HG02852 (cell line): Measurements from ENCODE around the gene LLGL2.
"Not testable (repeated sequence)": the region's sequence is repeated elsewhere in the genome, so short reads cannot be mapped to it uniquely, and the experiment has no call there.

ENCODE experiments used
- ATAC-seq: cut with Tn5 transposase; IDR thresholded peaks from one replicate; pipeline ENCODE4 v1.9.1; 2021; ENCODE audit warnings: mild to moderate bottlenecking, moderate library complexity; ENCODE audit not compliant: unreplicated experiment

Gene LLGL2, protein sequence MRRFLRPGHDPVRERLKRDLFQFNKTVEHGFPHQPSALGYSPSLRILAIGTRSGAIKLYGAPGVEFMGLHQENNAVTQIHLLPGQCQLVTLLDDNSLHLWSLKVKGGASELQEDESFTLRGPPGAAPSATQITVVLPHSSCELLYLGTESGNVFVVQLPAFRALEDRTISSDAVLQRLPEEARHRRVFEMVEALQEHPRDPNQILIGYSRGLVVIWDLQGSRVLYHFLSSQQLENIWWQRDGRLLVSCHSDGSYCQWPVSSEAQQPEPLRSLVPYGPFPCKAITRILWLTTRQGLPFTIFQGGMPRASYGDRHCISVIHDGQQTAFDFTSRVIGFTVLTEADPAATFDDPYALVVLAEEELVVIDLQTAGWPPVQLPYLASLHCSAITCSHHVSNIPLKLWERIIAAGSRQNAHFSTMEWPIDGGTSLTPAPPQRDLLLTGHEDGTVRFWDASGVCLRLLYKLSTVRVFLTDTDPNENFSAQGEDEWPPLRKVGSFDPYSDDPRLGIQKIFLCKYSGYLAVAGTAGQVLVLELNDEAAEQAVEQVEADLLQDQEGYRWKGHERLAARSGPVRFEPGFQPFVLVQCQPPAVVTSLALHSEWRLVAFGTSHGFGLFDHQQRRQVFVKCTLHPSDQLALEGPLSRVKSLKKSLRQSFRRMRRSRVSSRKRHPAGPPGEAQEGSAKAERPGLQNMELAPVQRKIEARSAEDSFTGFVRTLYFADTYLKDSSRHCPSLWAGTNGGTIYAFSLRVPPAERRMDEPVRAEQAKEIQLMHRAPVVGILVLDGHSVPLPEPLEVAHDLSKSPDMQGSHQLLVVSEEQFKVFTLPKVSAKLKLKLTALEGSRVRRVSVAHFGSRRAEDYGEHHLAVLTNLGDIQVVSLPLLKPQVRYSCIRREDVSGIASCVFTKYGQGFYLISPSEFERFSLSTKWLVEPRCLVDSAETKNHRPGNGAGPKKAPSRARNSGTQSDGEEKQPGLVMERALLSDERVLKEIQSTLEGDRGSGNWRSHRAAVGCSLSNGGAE

DNA sequence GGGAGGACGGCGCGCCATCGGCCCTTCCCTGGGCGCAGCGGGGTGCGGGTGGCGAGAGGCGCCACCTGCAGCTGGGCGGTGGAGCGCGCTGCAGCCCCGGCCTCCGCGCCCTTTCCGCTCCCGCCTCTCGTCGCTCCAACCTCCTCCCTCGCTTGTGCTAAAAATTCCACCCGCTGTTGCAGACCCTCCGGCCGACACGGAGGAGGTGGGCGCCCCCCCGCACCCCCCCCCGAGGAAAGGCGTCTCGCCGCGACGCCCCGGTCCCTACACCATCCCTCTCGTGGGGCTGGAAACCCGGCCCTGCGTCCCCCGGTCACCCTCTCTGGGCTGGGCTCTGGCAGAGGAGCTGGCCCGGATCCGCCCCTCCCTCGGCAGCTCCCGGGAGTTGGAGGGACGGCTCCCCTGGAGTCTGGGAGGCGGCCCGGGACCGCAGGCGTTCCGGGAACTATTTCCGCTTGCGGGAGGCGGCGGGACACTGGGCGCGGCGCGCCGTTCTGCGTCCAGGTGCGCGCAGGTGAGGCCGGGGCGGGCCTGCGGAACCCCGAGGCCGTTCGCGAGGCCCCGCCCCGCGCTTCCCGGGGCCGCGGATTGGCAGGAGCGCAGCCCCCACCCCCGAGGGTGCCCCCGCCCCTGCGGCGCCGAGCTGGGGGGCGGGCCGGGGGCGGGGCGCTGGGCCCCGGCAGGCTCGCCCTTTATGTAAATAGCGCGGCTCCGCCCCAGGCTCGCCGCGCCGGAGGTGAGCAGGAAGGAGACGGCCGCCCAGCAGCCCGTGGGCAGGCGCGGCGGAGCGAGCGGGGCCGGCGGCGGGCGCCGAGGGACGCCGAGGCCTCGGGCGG lies at the start of gene LLGL2:
Gene LLGL2 (plus strand): TSS at position 728 of the 836 bp plus-strand sequence. CDS start 17,730 bp downstream, outside the sequence.
- peak; percentile 73 for ATAC-seq

DNA sequence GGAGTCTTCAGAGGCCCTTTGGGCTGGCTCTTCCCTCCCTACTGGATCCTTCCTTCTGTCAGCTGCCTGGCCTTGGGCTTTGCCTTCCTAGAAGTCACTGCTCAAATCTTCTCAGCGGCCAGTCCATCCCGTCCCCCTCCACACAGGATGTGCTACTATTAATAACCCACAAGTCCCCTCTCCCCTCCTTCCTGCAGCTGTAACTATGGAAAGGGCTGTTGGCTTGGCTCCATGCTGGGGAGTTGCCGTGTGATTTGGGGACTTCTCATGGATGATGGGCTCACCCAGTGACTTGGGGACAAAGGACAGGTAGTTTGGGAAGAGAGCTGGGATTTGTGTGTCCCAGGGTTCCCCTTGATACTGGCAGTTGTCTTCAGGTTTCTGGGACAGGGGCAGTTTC lies 49.6 kb upstream of the LLGL2 start:
- no peak for ATAC-seq

GRCh38 chr17:75476271-75476671 lies 49.2 kb upstream of the LLGL2 start:
- ATAC-seq = no peak

DNA sequence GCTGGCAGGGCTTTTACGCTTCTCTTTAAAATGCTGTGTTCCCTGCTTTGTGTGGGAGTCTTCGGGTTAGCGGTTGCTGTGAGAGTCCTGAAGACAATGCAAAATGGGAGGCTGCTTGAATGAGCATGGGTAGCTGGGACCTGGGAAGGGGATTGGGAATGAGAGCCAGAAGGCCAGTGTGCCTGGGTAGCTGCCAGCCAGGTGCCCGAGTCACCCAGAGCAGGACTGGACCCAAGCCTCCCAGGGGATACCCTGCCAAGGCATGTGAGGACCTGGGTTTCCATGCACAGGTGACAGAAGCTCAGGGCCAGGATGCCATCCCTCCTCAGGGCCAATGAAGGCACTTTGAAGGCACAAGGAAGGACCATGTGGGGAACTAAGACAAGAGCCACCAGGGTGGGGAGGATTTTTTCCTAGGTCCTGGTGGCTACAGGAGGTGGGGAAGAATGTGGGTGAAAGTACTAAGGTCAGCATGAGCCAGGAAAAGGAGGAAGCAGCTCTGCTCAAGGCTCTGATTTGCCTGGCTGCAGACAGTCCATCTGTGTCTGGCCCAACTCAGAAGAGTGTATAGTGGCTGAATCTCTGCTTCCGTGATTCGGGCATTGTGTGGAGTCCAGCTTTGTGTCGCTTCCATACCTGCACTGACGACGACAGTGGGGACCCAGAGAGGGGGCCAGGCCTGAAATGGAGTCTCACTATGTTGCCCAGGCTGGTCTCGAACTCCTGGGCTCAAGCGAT lies 48.6 kb upstream of the LLGL2 start:
- ATAC-seq = no peak

- ATAC-seq = not testable (repeated sequence)
Measured at GRCh38 chr17:75477490-75477862, 48.0 kb upstream of the LLGL2 start.

GRCh38 chr17:75478508-75478907 lies 47.0 kb upstream of the LLGL2 start:
- no peak for ATAC-seq

DNA sequence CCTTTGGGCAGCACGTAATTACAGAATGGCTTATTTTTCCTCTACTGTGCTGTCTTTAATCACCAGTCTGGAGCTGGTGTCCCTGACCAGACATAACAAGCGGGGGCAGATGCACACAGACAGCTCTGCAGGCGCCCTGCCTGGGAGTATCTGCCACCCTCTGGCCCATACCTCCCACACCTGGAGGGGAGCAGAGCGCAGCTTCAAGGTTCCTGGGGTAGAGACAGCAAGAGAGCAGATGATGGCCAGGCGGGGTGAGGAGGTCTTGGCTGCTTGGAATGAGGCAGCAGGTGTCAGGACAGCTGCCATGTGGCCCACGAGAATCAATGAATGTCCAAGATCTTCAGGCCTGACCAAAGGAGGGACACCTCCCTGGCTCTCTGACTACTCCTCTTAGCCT lies 45.2 kb upstream of the LLGL2 start:
- no peak for ATAC-seq

- ATAC-seq = no peak
Measured at GRCh38 chr17:75481194-75482068, 44.1 kb upstream of the LLGL2 start.

DNA sequence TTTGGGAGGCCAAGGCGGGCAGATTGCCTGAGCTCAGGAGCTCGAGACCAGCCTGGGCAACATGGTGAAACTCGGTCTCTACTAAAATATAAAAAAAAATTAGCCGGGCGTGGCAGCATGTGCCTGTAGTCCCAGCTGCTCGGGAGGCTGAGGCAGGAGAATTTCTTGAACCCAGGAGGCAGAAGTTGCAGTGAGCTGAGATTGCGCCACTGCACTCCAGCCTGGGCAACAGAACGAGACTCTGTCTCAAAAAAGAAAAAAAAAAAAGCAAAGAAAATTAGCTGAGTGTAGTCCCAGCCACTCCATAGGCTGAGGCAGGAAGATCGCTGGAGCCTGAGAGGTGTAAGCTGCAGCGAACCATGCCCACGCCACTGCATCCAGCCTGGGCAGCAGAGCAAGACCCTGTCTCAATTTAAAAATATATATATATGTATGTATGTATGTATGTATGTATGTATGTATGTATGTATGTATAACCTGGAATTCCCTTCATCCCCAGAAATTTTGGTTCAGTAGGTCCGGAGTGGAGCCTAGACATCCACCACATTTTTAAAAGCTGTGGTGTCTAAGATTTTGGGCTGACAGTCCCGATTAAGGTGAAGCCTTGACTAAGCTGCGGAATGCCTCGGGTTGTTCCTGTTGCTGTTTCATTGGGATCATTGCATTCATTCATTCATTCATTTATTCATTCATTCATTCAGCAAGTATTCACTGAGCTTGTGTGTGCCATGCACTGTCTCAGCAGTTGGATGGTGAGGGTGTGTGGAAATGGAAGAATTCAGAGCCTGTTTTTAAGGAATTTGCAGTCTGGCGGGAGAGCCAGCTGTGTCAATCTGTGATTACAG lies 43.2 kb upstream of the LLGL2 start:
- ATAC-seq = no peak

GRCh38 chr17:75485688-75486087 lies 39.8 kb upstream of the LLGL2 start:
- no peak for ATAC-seq

DNA sequence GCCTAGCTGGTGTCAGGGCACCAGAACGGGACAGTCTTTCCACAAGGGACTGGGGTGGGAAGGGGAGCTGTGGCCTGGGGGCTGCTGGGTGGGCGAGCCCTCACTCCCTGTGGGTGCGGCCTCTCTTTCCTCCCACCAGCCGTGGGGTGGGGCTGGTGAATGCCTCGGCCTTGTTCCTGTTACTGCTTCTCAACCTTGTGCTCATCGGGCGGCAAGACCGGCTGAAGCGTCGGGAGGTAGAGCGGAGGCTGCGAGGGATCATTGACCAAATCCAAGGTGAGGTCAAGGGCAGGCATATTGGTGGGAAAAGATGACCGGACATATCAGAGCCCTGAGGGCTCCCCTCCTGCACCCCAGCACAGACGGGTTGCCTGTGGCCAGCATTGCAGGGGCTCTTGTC lies 39.3 kb upstream of the LLGL2 start:
- no peak for ATAC-seq

DNA sequence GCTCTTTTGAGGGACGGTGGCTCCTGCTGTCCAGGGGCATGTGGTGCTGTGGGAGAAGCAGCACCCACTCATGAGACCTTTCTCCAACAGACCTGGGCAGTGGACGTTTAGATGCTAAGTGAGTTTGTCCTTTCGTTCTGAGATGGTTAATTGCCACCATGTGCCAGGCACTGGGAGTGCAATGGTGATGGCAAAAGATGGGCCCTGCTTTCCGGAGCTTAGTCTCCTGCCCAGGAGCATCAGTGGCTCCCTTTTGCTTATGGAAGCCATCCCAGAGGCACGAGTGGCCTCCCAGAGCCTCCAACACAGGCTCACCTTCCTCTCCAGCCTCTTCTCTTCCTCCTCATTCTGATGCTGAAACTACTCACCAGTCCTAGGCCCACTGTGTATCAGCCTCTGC lies 38.5 kb upstream of the LLGL2 start:
- ATAC-seq = no peak

DNA sequence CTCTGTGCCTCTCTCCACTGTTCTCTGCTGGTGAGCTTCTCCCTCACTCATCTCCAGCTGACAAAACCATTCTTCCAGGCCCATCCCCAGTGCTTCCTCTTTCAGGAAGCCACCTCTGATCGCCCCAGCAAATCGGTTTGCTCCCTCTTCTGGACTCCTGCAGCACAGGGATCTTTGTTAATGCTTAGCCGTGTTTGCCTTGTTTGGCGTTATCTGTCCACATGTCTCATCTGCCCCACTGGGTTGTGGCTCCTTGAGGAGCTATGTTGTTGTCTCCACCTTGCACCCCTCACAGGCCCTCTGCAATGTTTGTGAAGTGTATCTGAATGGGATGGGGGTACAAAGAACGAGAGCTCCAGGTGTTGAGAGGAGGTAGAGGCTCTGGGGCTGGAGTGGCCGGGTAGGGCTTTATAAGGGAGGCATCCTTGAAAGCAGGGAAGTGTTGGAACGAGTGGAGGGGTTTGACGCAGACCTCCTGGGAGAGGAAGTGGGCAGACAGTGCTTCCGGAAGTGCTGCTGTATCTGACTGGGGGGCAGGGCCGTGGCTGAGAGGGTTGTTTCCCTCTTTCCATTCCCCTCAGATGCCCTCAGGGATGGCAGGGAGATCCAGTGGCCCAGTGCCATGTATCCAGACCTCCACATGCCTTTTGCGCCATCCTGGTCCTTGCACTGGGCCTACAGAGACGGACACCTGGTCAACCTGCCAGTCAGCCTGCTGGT lies 38.0 kb upstream of the LLGL2 start:
- no peak for ATAC-seq

DNA sequence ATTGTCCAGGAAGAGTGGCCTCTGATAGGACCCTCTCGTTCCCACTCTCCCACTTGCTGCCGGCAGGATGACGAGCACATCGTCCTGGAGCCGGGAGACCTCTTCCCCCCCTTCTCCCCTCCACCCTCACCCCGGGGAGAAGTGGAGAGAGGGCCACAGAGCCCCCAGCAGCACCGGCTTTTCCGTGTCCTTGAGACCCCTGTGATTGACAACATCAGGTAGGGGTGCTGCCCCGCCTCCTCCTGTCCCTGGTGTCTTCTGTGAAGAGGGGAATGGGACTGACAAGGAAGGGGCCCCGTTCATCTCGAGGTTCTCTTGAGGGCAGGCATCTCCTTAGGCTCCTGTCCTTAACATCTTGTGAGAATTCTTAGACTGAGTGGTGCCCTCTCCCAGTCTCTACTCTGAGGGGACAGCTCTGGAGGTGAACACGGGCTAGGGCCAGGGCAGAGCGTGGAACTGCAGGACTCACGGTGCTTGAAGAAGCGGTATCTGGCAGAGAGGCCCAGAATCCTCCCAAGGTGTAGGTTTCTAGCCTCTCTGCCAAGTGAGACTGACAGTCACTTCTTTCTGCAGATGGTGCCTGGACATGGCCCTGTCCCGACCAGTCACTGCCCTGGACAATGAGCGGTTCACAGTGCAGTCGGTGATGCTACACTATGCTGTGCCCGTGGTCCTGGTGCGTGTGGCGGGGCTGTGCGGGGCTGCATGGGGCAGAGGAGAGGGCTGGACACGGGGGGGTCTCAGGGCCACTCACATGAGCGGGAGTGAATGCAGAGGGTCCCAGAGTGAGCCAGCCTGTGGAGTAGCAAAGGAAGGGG lies 36.6 kb upstream of the LLGL2 start:
- ATAC-seq = no peak

DNA sequence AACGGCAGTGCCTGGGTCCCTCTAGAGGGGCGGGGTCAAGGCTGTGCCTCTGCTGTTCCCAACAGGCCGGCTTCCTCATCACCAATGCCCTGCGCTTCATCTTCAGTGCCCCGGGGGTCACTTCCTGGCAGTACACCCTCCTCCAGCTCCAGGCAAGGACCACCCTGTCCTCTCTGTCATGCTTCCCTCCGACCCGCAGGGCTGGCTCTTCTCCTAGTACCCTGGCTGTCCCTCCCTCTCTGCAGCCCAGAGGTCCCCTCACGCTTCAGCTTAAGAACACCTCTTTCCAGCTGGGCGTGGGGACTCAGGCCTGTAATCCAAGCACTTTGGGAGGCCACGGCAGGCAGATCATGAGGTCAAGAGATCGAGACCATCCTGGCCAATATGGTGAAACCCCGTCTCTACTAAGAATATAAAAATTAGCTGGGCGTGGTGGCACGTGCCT lies 36.0 kb upstream of the LLGL2 start:
- no peak for ATAC-seq

DNA sequence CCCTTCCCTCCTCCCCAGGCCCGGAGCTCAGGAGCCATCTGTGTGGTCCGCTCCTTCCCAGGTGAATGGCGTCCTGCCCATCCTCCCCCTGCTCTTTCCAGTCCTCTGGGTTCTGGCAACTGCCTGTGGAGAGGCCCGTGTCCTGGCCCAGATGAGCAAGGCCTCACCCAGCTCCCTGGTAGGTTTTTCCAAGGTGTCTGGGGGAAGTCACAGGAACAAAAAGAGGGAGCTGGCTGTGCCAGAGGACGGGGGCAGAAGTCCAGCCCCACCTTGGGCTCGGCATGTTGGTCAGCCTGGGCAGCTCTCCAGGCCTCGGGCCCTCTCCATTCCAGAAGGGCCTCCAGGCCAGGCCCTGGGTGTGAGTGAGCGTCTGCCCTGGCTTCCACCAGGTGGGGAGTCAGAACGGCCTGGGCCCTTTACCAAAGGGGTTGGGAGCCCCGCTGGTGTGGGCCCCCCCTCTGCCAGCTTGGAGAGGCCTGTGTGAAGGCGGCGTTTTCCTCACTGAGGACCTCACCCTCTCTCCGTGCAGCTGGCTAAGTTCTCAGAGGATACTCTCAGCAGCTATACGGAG lies 35.2 kb upstream of the LLGL2 start:
- no peak for ATAC-seq
